Breast epithelium (tissue), 3 donors: Measurements from ENCODE around the gene ATP5F1B.

Experiments
- POLR2AphosphoS5 ChIP-seq, 3 donors: sonication (generic); formaldehyde crosslinking; IDR thresholded peaks; one replicate each; pipeline ENCODE4 v1.6.1; 2017; ENCODE audit warnings: antibody characterized with exemption in 3 of 3
- TF ChIP-seq, protein P1 (sequence below), 3 donors: fragments of 450-650 bp; IDR thresholded peaks; one replicate each; pipeline ENCODE4 v1.5.1; 2016 to 2017; ENCODE audit warnings: antibody characterized with exemption in 3 of 3, mild to moderate bottlenecking in 3 of 3, moderate library complexity in 3 of 3

DNA sequence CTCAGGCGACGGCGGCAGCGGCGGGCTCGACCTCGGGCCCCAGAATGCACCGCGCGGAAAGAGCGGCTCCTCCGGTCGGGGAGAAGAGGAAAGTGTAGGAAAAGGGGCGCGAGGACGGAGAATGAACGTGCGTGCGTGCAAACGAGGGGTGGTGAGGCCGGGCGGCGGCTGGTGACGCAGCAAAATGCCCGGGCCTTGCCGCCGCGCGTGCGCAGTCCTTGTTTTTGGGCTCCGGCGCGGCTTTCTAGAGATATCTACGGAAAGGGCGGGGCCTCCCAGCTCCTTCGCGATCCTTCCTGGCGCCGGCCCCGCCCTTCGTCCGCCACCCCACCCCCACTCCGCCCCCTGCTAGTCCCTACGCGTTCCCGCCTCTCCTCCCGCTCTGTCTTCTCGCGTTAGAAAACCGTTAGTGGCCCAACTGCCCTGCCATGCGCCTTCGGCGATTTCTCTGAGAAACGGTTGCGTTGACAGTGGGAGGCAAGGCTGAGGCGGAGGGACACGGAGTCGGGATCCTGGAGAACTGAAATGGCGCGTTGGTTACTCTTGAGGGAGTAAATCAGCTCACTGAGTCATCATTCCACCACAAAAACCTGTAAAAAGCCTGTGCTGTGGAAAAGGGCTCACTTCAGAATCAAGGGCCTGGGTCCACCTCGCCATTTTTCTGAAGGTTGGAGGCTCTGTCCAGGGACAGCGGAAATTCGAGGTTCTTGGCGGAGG lies 42.5 kb upstream of the ATP5F1B start, which contains the start of gene PTGES3:
- TF ChIP-seq, protein P1, sequence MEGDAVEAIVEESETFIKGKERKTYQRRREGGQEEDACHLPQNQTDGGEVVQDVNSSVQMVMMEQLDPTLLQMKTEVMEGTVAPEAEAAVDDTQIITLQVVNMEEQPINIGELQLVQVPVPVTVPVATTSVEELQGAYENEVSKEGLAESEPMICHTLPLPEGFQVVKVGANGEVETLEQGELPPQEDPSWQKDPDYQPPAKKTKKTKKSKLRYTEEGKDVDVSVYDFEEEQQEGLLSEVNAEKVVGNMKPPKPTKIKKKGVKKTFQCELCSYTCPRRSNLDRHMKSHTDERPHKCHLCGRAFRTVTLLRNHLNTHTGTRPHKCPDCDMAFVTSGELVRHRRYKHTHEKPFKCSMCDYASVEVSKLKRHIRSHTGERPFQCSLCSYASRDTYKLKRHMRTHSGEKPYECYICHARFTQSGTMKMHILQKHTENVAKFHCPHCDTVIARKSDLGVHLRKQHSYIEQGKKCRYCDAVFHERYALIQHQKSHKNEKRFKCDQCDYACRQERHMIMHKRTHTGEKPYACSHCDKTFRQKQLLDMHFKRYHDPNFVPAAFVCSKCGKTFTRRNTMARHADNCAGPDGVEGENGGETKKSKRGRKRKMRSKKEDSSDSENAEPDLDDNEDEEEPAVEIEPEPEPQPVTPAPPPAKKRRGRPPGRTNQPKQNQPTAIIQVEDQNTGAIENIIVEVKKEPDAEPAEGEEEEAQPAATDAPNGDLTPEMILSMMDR (IDR thresholded peaks at IDR 0.05) = no peak
- peak; percentile 89 to 98 (median 92) for TF ChIP-seq POLR2AphosphoS5 (IDR thresholded peaks at IDR 0.05)
